ENCODE measurements around the gene COG2.
A peak's percentile ranks its signal among the peaks of the same experiment; 100 is the strongest.
"Not testable (repeated sequence)": the region's sequence is repeated elsewhere in the genome, so short reads cannot be mapped to it uniquely, and the experiment has no call there.

The COG2 gene

DNA sequence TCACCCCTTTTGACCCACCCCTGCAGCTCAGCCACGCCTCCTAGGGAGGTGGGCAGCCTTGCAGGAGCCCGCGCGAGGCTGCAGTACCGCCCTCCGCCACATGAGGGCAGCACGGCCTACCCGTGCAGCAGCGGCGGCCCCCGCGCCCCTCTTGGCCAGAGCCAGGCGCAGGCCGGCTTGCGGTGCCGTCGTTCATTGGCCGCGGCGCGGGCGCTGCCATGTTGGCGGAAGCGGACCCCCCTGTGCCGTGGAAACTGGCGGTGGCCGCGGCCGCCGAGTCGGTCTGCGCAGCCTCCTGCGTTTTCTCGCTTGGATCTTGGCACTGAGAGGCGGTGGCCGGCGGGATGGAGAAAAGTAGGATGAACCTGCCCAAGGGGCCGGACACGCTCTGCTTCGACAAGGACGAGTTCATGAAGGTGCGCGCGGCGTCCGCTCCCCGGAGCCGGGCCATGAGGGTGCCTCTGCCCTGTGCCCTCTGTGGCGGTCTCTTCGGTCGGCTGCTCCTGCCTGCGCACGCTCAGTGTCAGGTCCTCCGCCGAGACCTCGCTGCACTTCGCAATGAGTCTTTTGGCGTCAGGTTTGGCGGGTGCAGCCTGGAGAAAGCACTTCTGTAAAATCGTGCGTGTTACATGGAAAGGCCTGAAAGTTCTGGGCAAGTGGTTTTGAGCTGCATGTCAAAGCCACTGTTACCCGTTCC, at the start of gene COG2:
TSS of gene COG2 (plus strand) at position 219 of the 697 bp plus-strand sequence. CDS start at position 345, 126 bp downstream.
- peak; percentile 95 for DNase-seq

DNA sequence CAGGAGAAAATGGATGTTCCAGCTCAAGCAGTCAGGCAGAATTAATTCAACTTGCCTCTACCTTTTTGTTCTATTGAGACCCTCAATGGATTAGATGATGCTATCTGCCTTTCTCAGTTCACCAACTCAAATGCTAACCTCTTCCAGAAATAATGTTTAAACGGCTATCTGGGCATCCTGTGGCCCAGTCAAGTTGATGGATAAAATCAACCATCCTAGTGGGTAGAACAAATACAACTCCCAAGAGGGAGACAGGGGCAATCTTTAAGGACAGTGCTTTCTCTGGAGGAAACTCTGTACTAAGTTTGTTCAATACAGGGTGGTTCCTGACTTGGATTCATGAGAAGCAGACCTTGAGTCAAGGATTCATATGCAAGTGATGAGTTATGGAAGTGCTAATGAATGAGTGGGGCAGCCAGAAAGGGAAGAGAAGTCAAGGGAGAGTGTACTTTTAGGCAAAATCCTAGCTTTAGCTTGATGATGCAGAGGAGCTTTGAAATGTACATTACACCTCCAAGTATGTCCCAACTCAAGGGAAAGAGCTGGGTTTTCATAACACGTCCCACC, 49.4 kb upstream of the COG2 start:
- DNase-seq = no peak

DNA sequence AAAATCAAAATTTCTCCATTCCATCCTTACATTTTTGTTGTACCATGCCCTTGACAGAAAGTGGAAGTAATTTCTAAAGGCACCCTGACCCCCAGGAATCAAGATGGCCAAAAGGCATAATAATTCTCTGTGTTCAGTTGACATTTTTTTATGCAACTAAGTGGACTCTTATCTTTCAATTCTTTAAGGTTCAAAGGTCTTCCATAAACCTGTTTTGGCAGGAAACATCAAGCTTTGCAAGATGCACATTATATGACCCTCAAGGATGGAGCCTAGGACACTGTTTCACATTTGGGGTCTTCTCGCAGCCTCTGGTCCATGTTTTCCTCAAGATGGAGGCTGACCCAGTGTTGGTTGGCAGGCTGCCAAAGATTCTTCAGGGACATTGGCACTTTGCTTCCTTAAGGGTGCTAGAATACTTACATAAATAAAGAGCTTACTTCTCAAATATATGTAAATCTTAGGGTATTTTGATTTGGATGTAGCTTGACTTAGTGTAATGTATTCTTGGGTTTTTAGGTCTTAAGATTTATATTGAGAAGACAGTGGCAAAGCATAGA, 48.0 kb upstream of the COG2 start:
- no peak for DNase-seq

GRCh38 chr1:230595181-230595580, 47.1 kb upstream of the COG2 start:
- no peak for DNase-seq

GRCh38 chr1:230596306-230596705, 46.0 kb upstream of the COG2 start:
- no peak for DNase-seq

DNA sequence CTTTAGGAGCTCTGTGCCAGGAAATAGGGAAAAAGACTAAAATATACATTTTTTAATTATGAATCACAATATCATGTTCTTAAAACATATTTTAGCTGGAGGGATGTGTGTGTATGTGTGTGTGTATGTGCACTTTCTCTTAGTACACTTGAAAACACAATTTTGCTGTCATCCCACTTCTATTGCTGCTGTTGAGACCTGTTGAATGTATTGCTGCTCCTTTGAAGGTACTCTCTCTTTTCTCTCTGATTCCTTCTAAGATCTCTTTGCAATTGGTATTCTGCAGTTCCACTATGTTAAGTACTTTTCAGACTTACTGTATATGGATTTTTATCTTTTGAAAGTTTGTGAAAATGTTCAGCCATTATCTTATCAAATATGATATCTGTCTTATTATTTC, 43.5 kb upstream of the COG2 start:
- no peak for DNase-seq

DNA sequence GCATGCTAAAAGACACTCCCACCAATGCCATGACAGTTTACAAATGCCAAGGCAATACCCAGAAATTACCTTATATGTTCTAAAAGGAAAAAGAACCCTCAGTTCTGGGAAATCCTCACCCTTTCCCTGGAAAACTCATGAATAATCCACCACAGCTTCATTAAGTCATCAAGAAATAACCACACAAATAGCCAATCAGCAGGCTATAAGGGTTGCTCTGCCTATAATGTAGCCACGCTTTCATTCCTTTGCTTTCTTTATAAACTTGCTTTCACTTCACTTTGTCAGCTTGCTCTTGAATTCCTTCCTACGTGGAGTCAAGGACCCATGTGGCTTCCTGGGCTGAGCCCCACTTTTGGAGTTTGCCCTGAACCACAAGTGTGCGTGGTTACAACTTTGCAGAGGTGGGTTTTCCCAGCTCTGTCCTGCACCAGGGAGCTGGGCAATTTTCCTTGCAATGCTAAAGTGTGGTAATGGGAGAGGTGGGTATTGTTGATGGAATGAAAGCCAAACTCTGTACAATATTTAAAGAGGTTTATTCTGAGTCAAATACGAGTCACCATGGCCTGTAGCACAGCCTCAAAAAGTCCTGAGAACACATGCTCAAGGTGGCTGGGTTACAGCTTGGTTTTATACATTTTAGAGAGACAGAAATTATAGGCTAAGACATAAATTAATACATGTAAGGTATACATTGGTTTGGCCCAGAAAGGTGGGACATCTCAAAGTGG, 42.2 kb upstream of the COG2 start:
- no peak for DNase-seq

DNA sequence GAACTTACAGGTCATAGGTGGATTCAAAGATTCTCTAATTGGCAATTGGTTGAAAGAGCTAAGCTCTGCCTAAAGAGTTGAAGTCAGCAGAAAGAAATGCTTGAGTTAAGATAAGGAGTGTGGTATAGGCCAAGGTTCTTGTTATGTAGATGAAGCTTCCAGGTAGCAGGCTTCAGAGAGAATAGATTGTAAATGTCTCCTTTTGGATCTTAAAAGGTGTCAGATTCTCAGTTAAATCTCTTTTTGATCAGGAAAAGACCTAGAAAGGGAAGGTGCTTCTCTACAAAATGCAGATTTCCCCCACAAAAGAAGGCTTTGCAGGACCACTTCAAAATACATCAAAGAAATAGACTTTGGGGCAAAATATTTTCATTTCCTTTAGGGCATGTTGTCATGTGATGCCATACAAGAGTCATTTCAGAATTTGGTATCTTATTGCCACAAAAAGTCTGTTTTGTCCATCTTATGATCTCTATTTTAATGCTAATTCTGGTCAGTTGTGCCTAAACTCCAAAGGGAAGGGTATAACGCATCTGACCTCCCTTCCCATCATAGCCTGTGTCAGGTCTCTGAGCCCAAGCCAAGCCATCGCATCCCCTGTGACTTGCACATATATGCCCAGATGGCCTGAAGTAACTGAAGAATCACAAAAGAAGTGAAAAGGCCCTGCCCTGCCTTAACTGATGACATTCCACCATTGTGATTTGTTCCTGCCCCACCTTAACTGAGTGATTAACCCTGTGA, 41.5 kb upstream of the COG2 start:
- not testable (repeated sequence) for DNase-seq

GRCh38 chr1:230609208-230609607, 33.1 kb upstream of the COG2 start:
- DNase-seq = no peak

DNA sequence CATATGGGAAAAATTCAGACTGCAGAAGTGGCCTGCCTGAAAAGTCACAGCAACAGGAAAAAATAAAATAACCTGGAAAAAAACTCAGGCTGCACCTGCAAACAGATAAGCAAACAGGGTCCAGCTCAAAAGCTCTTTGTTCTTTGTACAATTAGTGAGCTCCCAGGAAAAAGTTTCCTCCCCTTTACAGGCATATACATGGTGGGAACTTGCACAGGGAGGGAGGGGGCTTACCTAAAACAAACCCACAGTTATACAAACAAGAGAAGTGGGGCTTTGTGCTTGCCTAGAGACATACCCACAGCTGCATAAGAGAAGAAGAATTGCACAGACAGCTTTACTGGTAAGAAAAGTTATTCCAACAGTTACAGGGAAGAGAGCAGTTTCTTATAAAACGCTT, 31.7 kb upstream of the COG2 start:
- no peak for DNase-seq

DNA sequence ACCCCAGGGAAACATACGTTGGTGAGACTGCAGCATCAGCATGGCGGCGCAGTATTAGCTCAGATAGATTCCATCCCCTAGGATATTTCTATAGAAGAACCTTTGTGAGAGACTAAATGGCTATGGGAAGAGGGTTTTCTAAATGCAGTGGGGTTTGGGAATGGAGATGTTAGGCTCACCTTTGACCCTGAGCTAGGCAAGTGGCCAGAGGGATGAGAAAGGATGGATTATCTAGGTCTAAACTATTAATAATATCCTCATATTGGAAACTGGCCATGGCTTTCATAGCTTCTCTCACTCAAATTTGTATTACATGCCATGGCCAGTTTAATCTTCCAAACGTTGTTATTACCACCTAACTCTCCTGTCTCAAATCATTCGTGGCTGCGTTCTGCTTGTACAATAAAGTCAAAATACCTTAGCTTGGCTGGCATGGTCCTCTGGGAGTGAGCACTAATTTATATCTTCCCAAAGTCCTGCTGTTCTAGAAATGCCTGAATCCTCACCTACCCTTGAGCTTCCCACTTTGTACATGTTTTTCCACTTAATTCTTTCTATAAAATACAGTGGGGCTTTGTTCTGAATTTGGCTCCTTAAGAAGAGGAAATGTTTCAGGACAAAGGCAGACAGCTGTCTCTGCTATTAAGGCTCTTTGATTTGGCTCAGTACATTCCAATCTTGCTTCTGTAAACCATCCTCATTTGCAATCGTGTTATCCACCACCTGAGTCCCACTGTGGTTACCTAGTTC, 31.0 kb upstream of the COG2 start:
- peak; percentile 38 for DNase-seq

GRCh38 chr1:230611878-230612235, 30.4 kb upstream of the COG2 start:
- DNase-seq = no peak

GRCh38 chr1:230612651-230613050, 29.6 kb upstream of the COG2 start:
- no peak for DNase-seq

DNA sequence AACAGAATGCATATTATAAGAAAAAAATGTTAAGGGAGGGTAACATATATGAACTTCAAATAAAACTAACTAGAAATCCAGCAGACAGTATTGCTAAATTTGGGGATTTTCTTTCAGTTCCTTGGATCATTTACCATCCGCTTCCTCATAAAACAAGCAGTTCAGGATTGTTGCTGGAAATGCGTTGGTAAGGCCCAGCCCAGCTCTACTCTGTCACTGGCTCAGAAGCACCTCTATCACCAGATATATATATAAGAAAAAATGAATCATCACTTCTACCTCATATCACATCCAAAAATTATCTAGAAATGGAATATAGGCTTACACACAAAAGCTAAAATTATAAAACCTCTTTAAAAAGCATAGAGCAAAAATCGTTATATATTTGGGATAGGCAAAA, 28.2 kb upstream of the COG2 start:
- no peak for DNase-seq

- no peak for DNase-seq
Measured at GRCh38 chr1:230618537-230618936, 23.7 kb upstream of the COG2 start.

DNA sequence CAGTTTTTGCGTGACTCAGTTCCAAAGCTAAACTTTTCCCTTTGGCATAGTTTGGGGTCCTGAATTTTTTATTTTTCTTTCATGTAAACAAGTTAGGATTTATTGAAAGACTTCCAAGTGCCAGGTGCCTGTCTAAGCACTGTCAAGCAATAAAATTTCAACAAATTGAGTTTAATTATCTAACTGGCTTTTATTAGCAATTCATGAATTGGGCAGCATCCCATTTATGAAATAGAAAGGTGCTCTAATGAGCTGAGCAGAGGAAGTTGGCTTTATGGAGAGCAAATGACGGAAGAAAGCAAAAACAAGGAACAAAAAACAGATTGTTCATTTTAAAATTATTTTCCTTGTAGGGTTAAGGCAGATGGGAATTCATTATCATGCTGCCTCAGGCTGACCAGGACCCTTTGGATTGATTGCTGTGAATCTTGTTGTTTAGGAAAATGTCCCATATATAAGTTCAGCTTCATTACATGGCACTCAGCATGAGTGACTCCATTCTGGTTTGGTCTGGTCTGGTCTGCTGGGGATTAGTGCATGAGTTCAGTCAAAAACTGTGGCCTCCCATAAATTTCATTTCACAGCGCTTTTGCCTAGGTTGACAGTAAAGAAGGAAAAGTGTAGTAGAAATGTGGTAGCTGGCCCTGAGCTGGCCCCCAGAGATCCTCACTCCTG, 21.5 kb upstream of the COG2 start:
- no peak for DNase-seq

DNA sequence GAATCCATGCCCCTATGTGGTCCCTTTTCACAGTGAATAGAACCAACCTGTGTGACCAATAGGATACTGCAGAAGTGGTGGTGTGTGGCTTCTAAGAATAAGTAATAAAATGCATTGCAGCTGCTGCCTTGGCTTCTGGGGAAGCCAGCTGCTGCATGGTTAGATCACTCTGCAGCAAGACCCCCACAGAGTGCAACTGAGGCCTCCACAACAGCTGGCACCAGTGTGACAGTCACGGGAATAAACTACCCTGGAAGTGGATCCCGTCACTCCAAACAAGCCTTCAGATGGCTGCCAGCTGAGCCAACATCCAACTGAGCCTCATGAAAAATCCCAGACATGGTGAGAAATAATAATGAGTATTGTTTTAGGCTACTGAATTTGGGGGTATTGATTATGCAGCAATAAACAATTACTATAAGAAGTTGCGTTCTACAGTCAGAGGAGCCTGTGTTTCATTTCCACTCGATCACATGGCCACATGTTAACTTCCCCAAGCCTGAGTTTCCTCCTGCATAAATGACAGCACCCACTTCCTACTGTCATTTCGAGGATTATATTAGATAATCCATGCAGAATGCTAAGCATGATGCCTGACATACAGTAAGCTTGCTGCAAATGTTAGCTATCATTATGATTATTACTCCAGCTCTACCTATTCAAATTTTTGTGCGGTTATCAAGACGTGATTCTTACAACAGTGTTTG, 20.8 kb upstream of the COG2 start:
- no peak for DNase-seq

GRCh38 chr1:230622151-230622550, 20.1 kb upstream of the COG2 start:
- DNase-seq = no peak

DNA sequence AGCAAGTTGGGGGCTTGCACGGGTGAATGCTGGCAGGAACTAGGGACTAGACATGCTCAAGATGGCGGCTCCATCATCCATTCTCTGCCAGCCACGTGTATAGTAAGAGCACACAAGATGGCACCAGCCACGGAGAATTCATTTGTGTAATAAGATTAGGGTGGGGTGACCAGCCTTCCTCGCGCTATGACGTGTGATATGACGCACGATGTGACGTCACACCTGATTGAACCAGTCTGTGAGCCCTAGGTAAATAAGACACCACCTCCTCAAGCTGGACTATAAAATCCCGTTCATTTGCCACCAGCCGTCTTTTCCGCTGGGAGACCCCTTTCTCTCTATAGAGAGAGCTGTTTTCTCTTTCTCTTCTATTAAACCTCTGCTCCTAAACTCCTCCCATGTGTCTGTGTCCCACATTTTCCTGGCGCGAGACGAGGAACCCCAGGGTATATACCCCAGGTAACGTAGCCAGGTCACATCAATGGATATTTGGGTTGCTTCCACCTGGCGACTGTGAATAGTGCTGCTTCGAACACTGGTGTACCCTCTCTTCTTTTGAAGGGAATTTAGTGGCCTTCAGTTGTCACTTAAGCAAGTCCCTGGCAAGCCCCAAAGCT, 18.1 kb upstream of the COG2 start:
- DNase-seq = no peak

DNA sequence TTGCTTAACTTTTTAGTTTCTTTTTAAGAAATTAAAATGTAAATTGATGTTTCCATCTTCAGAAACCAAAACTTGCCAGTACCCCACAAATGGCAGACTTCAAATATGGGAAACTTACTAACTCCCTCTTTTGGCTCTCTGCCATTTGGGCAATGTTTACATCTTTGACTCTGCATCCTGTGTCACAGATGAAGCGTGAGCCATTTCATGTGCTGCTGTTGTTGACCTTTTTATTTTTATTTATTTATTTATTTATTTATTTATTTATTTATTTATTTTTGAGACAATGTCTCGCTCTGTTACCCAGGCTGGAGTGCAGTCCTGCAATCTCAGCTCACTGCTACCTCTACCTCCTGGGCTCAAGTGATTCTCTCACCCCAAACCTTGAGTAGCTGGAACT, 16.0 kb upstream of the COG2 start:
- DNase-seq = no peak

DNA sequence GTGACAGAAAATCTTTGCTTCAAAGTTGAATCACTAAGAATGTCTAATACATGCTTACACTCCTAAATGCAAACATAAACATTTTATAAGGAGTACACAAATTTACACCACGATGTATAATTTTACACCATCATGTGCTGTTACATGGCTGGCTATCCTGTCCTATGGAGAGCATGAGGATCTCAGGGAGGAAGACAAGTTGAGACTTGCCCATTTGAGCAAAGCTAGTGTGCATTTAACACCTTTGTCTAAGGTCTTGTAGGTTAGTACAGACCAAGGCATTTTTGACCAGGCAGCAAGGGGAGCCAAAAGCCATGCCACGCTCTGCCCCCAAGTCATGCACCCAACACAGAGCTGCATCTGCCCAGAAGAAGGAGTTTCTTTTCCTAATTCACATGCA, 14.5 kb upstream of the COG2 start:
- no peak for DNase-seq
